HepG2 (cell line): ENCODE data around the gene TXNIP. TPM values are rescaled to one million over a fixed set of nuclear protein-coding genes. Genes with fewer than 3 reads are reported as not detected.

ENCODE experiments used
- ARID4A ChIP-seq: sonication (generic); formaldehyde crosslinking; IDR thresholded peaks from 2 replicates; pipeline ENCODE4 v1.5.0; 2020; ENCODE audit warnings: mild to moderate bottlenecking, missing genetic modification reagents, borderline replicate concordance
- GABPB1 ChIP-seq: IDR thresholded peaks from 2 replicates; pipeline ENCODE4 v1.6.1; 2016; ENCODE audit warnings: mild to moderate bottlenecking, missing genetic modification reagents, moderate library complexity, missing compliant biosample characterization
- GTF3A ChIP-seq: sonication (generic); formaldehyde crosslinking; conservative IDR thresholded peaks from 2 replicates; pipeline ENCODE4 v1.4.0; 2020; ENCODE audit warnings: mild to moderate bottlenecking, missing genetic modification reagents
- HDAC2 ChIP-seq: sonication (generic); formaldehyde crosslinking; IDR thresholded peaks from 2 replicates; pipeline ENCODE4 v1.4.0; 2020; ENCODE audit warnings: missing genetic modification reagents
- HMG20B ChIP-seq: conservative IDR thresholded peaks from 2 replicates; pipeline ENCODE4 v1.6.1; 2016; ENCODE audit warnings: missing genetic modification reagents, missing compliant biosample characterization
- HOXA9 ChIP-seq: sonication (generic); formaldehyde crosslinking; IDR thresholded peaks from 2 replicates; pipeline ENCODE4 v1.8.1; 2022; ENCODE audit warnings: missing genetic modification reagents, mild to moderate bottlenecking, moderate library complexity, borderline replicate concordance
- HOXD1 ChIP-seq: sonication (generic); formaldehyde crosslinking; IDR thresholded peaks from 2 replicates; pipeline ENCODE4 v1.5.0; 2020; ENCODE audit warnings: missing genetic modification reagents
- KDM2A ChIP-seq: sonication (generic); formaldehyde crosslinking; IDR thresholded peaks from 2 replicates; pipeline ENCODE4 v1.4.0; 2020; ENCODE audit warnings: low read depth, missing genetic modification reagents, borderline replicate concordance
- KMT2A ChIP-seq: sonication (generic); formaldehyde crosslinking; IDR thresholded peaks from 2 replicates; pipeline ENCODE4 v1.4.0; 2020; ENCODE audit warnings: missing genetic modification reagents
- MXI1 ChIP-seq: IDR thresholded peaks from 3 replicates; pipeline ENCODE4 v1.6.1; 2012; ENCODE audit warnings: low read depth, low read length, inconsistent platforms, borderline replicate concordance
- NRL ChIP-seq: sonication (generic); formaldehyde crosslinking; IDR thresholded peaks from 2 replicates; pipeline ENCODE4 v1.5.0; 2020; ENCODE audit warnings: missing genetic modification reagents, mild to moderate bottlenecking, moderate library complexity, borderline replicate concordance
- POGK ChIP-seq: sonication (generic); formaldehyde crosslinking; conservative IDR thresholded peaks from 2 replicates; pipeline ENCODE4 v1.8.0; 2022; ENCODE audit warnings: mild to moderate bottlenecking, moderate library complexity, missing genetic modification reagents
- REPIN1 ChIP-seq: sonication (generic); formaldehyde crosslinking; IDR thresholded peaks from 2 replicates; pipeline ENCODE4 v1.8.0; 2022; ENCODE audit warnings: missing genetic modification reagents, low read depth, mild to moderate bottlenecking, borderline replicate concordance
- SMAD9 ChIP-seq: sonication (generic); formaldehyde crosslinking; IDR thresholded peaks from 2 replicates; pipeline ENCODE4 v1.5.1; 2020; ENCODE audit warnings: mild to moderate bottlenecking, missing genetic modification reagents
- TFDP2 ChIP-seq: sonication (generic); formaldehyde crosslinking; IDR thresholded peaks from 2 replicates; pipeline ENCODE4 v1.4.0; 2020; ENCODE audit warnings: missing genetic modification reagents
- TMF1 ChIP-seq: sonication (generic); formaldehyde crosslinking; IDR thresholded peaks from 2 replicates; pipeline ENCODE4 v1.8.1; 2022; ENCODE audit warnings: low read depth, missing genetic modification reagents
- ZMYM3 ChIP-seq: sonication (generic); formaldehyde crosslinking; IDR thresholded peaks from 2 replicates; pipeline ENCODE4 v1.5.1; 2020; ENCODE audit warnings: mild to moderate bottlenecking, missing genetic modification reagents
- ZNF430 ChIP-seq: sonication (generic); formaldehyde crosslinking; IDR thresholded peaks from 2 replicates; pipeline ENCODE4 v1.9.0; 2021; ENCODE audit warnings: mild to moderate bottlenecking, missing genetic modification reagents
- ZNF605 ChIP-seq: sonication (generic); formaldehyde crosslinking; IDR thresholded peaks from 2 replicates; pipeline ENCODE4 v1.8.0; 2022; ENCODE audit warnings: mild to moderate bottlenecking, missing genetic modification reagents
- ZNF7 ChIP-seq: IDR thresholded peaks from 2 replicates; pipeline ENCODE4 v1.6.1; 2016; ENCODE audit warnings: missing biosample characterization, missing genetic modification reagents
- ZNF75D ChIP-seq: sonication (generic); formaldehyde crosslinking; IDR thresholded peaks from 2 replicates; pipeline ENCODE4 v1.8.1; 2023; ENCODE audit warnings: missing genetic modification reagents, mild to moderate bottlenecking, borderline replicate concordance
- polyA plus RNA-seq, 8 experiments: library from polyadenylated mRNA; depleted of rRNA in 3 of 8; stranded (reverse) in 7 of 8; unstranded in 1 of 8; fragments of >200 nt; fragmentation: Illumina TruSeq in 4 of 8; extraction: Trizol in 4 of 8; gene quantifications; 2 replicates each; pipeline versions ENCODE4 v1.2.1 to v1.2.3, GENCODE V29; 2011 to 2016; ENCODE audit warnings: low read depth in 4 of 8, missing spikeins in 1 of 8, mixed read lengths in 1 of 8; ENCODE audit not compliant: insufficient read depth in 1 of 8
- total RNA-seq, 5 experiments: library from RNA; depleted of rRNA; stranded (reverse); fragments of >200 nt; fragmentation: Illumina TruSeq; extraction: Trizol; gene quantifications; 2 replicates each; pipeline ENCODE4 v1.2.3, GENCODE V29; 2016; ENCODE audit warnings: low read depth in 1 of 5

Gene TXNIP
- total and polyA plus RNA-seq, 2 of the 13 experiments (the other 11 are each of a cell fraction or from before 2014, with no cell fraction given), result 24.4 to 237 TPM

- TF ChIP-seq ARID4A, result peak; percentile 73; the same call in 1 of the 2 replicates
- no peak for TF ChIP-seq TMF1 (CRISPR knock-in tag)
- 0 out of 2 replicates have a peak, but pooled peaks have one; percentile 32 for TF ChIP-seq ZNF430
- 0 out of 2 replicates have a peak, but pooled peaks have one; percentile 66 for TF ChIP-seq NRL (CRISPR knock-in tag)
- TF ChIP-seq KMT2A (CRISPR knock-in tag), result peak; percentile 86
- TF ChIP-seq HDAC2 (CRISPR knock-in tag), result peak; percentile 30; the same call in 1 of the 2 replicates
- no peak for TF ChIP-seq ZNF7
- TF ChIP-seq POGK (CRISPR knock-in tag), result peak; percentile 67; the same call in 1 of the 2 replicates
- no peak for TF ChIP-seq HOXA9 (CRISPR knock-in tag)
- TF ChIP-seq ZNF75D (CRISPR knock-in tag), result no peak
- TF ChIP-seq MXI1, result peak; percentile 39; the same call in 1 of the 3 replicates
- no peak for TF ChIP-seq ZMYM3 (CRISPR knock-in tag)
- no peak for TF ChIP-seq GTF3A (CRISPR knock-in tag)
- peak; percentile 93 for TF ChIP-seq HMG20B (CRISPR knock-in tag)
- TF ChIP-seq ZNF605 (CRISPR knock-in tag), result no peak
- peak; percentile 66; the same call in 1 of the 2 replicates for TF ChIP-seq GABPB1 (CRISPR knock-in tag)
- TF ChIP-seq REPIN1, result peak; percentile 29; the same call in 1 of the 2 replicates
- peak; percentile 22; the same call in 1 of the 2 replicates for TF ChIP-seq TFDP2 (CRISPR knock-in tag)
- peak; percentile 44; the same call in 1 of the 2 replicates for TF ChIP-seq HOXD1 (CRISPR knock-in tag)
- 0 out of 2 replicates have a peak, but pooled peaks have one; percentile 61 for TF ChIP-seq KDM2A
- TF ChIP-seq SMAD9, result no peak
These were observed 38.7 kb downstream of the TXNIP start, which contains the start of gene LIX1L (continued) for GRCh38 chr1:145957443-145958319.
